GM19452 (cell line): Measurements from ENCODE around the gene ZSCAN20.

Experiments
- ATAC-seq: cut with Tn5 transposase; IDR thresholded peaks from one replicate; pipeline ENCODE4 v1.9.1; 2021; ENCODE audit not compliant: unreplicated experiment

ZSCAN20 gene

DNA sequence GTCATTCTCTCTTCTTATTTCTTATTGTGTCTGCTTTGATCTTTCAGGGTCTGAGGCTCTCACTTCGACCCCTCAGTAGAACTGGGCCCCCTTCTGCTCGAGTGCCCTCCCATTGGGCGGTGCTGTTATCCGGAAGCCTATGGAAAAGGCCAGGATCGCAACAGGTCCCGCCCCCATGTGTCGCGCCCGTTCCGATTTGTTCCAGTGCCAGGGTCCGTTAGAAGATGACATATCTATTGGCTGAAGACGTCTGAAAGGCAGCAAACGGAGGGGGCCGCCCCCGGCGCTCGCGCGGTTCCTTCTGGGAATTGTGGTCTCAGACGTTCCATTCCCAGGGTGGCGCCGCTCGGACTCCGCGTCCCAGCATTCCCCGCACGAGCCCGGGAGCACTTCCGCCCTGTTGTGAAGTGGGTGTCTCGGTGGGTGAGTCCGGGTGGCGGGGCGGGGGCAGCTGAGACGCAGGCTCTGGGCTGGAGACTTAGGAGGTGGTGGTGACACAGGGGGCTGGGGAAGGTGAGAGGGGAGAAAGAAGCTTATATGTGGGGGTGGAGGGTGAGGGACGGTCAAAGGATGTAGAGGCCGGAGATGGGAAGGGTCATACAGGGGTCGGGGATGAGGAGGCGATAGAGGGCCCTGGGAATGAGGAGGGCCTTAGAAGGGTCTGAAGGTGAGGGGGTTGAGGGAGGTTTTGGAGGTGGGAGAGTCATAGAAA is at the start of gene ZSCAN20:
ZSCAN20 (plus strand) TSS at position 377 of the 712 bp plus-strand sequence. CDS start 6,644 bp downstream, outside the sequence.
- ATAC-seq: peak; percentile 88

DNA sequence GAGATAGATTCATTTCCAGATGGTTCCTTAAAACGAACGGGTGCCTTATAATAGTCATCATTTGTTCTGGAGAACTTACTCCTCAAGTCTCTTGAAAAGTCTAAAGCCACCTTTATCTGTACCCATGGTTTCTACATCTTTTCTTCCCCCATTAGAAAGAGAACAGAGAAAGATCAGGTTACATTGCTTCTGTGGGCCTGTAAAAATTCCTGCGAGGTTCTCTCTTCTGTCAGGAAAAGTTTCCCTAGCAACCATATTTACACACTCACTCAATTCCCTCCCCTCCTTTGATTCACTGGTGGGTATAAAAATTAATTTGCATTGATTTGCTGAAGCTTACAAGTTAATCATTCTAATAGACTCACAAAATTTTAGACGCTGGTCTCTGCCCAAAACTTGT is 48.2 kb upstream of the ZSCAN20 start:
- no peak for ATAC-seq

DNA sequence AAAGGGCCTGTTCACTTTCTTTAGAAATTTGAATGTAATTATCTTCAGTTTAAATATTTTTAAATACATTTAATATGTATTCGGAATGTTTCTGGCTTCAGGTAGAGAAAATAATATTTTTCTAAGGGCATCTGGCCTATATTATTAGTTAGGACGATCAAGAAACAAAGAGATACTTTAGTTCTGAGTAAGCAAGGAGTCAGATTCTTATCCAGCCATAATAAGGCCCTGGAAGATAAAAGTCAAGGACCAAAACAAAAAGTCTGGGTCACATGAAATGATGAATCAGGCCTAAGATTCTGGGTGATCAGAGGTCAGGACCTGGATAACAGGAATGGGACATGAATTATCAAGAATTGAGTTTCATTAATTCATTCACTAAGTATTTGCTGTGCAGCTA is 47.8 kb upstream of the ZSCAN20 start:
- no peak for ATAC-seq

DNA sequence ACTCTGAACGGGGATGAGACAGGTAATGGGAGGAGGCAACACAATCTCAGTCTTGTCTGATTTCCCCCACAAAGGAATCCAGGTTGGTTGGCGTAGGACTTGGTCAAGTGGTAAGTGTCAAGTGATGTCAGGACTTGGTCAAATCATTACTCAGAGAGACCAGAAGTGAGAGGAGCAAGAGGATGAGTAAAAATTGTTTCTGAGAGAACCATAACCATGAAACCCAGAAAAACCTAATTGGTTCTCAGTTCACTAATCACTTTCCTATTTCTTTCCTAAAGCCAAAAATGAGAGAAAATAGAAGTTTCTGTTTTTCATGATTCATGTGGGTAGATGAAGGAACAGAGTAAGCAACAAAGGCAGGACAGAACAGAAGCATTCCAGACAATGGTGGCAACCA is 46.5 kb upstream of the ZSCAN20 start:
- ATAC-seq: no peak

DNA sequence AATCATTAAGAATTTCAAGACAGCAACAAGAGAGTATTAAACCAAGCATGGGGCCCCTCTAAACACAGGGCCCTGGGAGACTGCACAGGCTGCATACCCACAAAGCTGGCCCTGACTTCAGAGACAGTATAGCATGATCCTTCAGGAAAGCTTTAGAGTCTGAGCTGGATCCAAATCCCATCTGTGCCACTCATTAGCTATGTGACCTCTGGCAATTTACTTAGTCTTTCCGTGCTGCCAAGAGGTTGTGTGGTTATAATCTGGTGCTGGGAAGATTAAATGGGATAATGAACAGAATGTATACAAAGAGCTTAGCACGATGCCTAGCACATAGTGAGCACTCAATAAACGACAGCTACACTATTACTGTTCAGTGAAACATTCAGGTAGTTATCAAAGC is 45.5 kb upstream of the ZSCAN20 start:
- no peak for ATAC-seq

DNA sequence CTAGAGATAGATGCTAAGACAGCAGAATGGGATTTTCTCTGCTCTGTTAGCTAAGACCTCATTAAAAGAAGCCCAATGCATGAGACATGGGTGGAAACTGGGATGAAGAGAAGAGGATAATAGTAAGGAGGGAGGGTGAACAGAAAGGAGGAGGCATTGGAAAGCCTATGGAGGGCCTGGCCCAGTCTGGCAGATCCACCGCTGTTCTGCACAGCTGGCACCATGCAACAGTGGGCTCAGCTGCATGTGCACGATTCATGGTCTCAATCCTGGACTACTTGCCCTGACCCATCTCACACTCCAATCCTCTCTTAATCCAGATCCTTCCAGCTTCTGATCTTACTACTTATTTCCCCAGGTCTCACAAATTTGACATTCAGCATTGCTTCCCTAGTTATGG is 43.8 kb upstream of the ZSCAN20 start:
- no peak for ATAC-seq

DNA sequence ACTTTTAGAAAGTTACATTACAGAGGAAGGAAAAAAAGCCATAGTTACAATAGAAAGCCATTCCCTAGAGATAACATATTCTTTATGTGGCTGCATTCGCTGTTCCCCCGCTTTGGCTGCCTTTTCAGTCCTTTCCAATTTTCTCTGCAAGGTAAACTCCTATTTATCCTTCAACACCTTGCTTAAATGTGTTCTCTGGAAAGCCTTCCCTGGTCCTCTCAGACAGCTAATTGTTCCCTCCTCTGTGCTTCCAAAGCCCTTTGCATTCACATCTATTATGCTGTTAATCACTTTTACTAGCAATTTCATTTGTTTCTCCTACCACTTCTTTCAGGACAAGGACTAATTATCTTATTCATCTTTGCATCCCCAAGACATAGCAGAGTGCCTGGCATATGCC is 43.1 kb upstream of the ZSCAN20 start:
- ATAC-seq: no peak

DNA sequence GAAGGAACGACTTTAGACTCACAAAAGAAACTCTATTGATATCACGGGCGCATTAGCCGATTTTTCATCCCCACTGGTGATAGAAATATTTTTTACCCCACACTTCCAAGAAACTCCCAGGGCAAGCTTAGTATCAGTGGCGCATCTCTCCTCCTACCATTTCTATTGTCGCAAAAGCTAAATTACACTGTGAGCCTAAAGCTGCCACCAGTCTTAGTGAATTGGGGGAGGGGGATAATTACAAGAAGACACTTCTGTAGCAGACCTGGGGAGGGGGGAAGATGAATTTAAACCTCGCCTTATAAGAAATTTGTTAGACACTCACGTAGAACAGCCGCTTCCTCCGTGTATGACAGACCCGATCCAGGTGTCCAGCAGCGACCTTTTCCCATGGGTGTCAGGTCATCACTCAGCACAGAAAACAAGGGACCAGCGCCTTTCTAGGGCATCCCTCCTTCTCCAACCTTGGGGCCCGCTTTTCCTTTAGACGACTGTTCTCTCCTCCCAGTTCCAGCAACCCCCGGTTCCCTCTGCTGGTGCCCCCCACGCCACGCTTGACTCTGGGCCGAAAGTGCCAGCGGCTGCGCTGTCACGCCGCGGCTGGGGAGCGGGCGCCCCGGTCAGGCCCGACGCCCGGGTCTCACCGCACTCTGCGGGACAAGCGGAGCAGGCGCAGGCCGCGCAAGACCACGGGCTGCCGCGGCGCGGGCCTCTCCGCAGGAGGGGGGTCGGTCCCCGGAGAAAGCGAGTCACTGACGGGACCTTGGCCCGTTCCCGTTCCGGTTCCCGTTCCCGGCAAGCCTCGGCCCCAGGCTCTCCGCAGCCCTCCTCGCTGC is 42.4 kb upstream of the ZSCAN20 start:
- no peak for ATAC-seq

DNA sequence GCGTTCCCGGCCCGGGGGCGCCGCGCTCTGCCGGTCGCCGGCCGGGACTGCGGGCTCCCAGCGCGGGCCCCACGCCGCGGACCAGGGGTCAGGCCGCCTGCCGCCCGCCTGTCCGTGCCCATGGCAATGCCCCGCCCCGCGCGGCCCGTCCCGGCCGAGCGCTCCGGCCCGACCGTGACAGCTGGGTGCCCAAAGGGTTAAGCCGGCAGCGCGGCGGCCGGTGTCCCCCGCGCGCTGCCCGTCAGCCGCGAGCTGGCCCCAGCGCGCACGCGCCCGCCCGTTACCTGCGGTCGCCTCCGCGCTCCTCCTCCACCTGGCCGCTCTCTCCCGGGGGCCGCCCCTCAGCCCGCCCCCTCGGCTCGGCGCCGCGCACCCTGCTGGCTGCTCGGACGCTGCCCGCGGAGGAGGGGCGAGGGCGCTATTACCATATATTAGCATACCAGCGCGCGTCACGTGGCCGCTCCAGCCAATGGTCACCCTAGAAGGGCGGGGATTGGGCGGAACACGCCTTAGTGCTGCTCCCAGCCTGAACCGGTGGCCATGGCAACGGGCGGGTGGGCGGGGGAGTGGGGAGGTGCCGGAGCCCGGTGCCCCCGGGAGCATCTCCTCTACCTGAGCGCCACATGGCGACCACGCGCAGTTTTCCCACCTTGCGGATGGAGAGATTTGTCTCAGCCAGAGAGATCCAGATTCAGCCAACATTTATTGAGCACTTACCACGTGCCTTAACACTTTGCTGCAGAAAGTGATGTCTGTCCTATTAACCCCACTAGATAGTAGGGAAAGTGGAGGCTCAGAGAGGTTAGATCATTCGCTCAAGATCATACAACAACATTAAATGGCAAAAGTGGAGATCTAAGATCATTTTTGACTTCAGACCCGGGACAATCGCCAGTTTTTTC is 41.5 kb upstream of the ZSCAN20 start, which contains the start of gene PHC2:
PHC2 (minus strand) TSS at position 404 of the 902 bp plus-strand sequence. CDS start 55,556 bp downstream, outside the sequence.
- peak; percentile 95 for ATAC-seq

DNA sequence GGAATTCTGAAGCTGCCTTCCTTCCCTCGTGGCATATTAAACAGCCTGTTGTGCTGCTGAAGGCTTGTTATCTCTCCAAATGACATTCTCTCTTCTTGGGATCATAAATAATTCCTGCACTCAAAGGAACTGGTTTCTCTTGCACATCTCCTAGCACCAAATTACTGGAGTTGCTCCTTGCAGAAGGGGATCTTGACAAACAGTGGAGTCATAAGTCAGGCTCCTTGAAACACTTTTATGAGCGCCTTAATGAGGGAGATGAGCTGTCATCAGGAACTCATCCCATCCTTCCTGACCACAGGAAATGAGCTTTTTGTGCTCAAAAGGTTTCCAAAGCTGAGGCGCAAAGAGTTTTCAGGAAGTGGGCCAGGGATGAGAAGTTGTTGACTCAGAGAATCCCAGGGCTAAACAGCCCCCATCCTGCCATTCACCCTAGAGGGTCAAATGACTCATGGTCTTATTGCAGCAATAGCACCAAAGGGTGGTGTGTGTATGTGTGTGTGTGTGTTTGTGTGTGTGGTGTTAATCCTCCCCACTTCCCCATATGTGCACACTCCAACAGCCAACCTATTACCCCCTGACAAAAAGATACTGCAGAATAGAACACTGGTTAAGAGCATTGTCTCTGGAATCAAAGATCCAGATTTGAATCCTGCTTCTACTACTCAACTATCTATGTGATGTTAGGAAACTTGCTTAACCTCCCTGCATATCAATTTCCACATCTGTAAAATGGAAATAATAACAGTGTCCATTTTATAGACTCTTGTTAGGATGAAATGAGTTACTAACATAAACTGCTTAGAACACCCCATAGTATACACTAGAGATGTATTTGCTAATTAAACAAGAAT is 38.7 kb upstream of the ZSCAN20 start:
- ATAC-seq: no peak

DNA sequence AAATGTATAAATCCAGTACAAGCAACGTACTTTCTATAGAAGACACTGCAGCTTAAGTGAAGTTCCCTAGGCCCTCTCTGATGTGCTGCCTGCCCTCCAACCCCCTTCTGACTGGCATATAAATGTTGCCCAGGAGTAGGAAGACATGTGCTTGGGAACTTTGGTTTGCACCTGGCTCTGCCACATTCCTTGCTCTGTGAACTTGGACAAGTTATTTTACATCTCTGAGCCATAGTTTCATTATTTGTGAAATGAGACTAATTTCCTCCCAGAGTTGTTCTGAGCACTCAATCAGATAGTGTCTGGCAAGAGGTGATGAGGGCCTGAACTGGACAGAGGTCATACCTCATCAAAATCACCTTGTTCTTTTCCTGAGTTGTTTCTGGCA is 38.1 kb upstream of the ZSCAN20 start:
- ATAC-seq: no peak

DNA sequence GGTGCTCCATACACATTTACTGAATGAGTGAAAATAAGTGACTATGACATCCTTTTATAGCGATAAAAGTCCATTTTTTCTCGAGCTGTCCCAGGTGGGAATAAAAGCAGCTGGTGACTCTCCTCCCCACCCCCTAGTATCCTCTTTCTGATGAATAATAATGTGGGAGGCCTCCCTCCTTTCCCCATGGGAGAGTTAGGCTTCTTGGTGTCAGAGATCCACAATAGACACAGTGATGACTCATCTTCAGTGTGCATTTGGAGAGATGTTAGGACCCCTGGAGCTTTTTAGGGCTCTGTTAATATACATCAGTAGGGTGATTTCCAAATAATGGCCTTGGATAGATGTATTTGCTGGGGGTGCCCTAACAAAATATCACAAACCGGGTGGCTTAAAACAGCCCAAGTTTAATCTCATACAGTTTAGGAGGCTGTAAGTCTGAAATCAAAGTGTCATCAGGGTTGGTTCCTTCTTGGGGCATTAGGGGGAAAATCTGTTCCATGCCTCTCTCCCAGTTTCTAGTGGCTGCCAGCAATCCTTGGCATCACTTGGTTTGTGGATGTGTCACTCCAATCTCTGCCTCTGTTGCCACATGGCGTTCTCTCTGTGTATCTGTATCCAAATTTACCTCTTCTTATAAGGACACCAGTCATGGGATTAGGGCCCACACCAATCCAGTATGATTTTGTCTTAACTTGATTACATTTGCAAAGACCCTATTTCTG is 37.2 kb upstream of the ZSCAN20 start:
- ATAC-seq: no peak

DNA sequence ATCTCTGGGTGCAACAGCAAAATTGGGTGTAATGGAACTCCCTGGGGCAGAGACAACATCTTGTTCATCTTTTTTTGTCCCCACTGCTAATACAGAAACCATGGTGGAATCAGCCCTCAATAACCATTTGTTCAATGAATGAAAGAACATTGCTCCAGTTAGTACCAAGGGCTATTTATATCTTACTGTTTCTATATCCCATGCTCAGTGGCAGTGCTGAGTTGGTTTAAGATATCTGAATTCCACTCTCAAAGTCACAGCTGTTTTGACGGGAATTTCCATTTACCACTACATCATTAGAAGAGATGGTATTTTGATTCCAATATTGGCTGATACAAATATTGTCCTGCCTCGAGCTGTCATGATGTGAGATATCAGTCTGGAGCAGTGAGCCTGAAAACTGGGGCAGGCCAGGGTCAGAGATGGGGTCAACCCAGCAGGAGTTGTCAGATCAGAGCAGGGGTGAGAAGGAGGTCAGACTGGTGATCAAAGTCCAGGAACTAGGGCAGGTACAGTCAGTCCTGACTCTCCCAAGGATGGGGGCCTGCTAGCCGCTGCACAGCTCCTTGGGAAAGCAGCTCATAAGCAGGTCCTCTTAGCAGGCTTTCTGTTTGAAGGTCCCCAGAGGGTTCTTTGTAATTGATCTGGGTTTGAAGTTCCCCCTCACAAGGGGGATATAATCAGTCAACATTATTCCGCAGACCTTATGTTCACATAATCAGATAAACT is 35.7 kb upstream of the ZSCAN20 start:
- ATAC-seq: no peak

DNA sequence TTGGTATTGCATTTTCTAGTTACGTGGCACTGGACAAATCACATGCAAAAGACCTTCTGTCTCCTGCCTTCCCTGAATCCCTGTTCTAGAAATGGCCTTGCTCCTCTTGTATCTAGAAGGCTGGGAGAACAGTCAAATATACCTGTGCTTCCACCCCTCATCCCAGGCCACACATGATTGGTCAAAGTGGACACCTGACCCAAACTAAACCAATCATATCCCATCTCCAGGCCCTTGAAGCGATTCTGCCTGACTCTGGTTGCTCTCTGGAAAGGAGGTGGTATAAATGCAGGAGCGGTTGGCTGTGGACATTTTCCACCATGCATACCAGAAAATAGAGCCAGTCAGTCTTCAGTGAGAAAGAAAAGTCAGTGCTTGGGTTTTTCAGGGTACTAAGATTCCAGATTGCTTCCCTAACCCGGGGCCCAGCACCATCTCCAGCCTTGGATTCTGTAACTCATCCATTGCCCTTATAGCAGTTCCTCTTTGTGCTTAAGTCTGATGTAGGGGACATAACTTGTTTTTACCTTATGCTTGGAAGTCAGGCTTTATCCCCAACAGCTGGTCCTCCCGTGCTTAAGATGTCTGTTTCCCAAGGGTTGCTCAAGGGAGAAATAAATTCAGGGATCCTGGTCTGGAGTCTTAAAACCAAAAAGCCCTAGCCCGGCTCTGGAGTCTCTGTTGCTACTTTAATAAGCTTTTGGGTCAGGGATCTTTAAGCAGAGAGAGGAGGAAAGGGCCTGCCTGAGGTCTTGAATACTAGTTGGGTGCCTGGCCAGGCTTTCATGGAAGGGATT is 33.9 kb upstream of the ZSCAN20 start:
- ATAC-seq: no peak

DNA sequence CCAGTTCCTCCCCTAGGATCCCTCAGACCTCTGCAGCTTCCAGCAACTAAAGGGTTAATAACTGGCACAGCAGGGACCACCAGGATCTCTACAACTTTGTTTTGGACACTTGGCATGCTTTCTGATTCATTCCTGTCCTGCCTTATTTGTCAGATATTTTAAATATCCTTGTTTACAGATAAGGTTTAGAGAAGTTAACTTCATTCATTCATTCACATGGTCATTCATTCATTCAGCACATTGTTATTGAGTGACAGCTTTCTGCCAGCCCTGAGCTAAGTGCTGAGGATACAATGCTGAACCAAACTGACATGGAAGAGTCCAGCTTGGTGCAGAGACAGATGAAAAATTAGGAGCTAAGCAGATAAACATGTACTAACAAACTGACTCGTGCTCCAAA is 32.8 kb upstream of the ZSCAN20 start:
- no peak for ATAC-seq

DNA sequence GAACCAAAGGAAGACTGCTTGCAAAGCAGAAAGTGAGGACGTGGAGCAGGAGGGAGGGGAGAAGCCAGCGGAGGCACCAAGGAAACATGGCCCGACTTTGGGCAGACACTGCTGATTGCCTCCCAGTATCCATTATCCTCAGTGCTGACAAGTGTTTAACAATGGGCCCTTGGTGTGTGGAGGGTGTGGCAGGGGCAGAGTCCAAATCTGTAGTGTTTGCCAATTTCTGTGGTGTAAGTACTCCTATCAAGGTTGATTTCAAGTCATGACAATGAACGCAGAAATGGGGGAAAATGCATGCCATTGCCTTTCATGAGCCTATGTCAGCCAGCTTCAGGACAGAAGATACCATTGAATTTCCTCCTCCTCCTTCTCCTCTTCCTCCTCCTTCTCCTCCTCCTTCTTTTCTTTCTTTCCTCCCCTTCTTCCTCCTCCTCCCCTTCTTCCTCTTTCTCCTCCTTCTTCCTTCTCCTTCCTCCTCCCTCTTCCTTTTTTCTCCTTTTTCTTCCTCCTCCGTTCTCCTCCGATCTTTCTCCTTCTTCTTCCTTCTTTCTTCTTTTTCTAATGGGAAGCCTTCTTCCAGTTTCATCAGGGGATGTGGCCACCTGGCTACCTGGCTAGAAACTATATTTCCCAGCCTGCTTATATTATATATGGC is 31.2 kb upstream of the ZSCAN20 start:
- no peak for ATAC-seq

DNA sequence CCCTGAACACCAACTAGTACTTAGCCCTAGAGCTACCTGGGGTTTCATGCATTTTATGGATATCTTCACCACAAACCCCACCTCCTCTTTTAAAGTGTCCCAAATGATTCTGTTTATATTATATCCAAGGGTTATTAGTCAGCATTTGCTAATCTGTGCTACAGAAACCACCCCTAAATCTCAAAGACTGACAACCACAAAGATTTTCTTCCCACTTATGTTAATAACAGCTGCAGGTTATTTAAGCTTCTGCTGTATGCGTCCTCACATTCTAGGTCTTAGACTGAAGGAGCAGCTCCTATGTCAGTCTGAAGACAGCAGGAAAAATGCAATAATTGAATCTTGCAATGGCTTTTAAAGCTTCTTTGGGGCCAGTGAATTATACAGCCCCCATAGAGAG is 30.3 kb upstream of the ZSCAN20 start:
- no peak for ATAC-seq
